IMR-90 (cell line): ENCODE results near the gene XPNPEP2.

Experiments used
- BHLHE40 ChIP-seq: fragments of 150-350 bp; IDR thresholded peaks from 2 replicates; pipeline ENCODE4 v1.6.1; 2016; ENCODE audit warnings: mild to moderate bottlenecking, low read depth, low read length
- CEBPB ChIP-seq: IDR thresholded peaks from 2 replicates; pipeline ENCODE4 v1.6.1; 2012; ENCODE audit warnings: low read depth, low read length, improper control_type of control experiment
- CHD1 ChIP-seq: IDR thresholded peaks from 2 replicates; pipeline ENCODE4 v1.6.1; 2012; ENCODE audit warnings: low read depth, low read length, improper control_type of control experiment
- CTCF ChIP-seq: conservative IDR thresholded peaks from 2 replicates; pipeline ENCODE4 v1.5.1; 2012; ENCODE audit warnings: mild to moderate bottlenecking, low read depth, low read length, improper control_type of control experiment
- FOS ChIP-seq: fragments of 150-350 bp; IDR thresholded peaks from 2 replicates; pipeline ENCODE4 v1.6.1; 2016; ENCODE audit warnings: low read depth, low read length
- MAZ ChIP-seq: IDR thresholded peaks from 2 replicates; pipeline ENCODE4 v1.6.1; 2012; ENCODE audit warnings: low read depth, mild to moderate bottlenecking, low read length, improper control_type of control experiment, moderate library complexity, borderline replicate concordance
- MXI1 ChIP-seq: IDR thresholded peaks from 2 replicates; pipeline ENCODE4 v1.6.1; 2012; ENCODE audit warnings: low read depth, mild to moderate bottlenecking, low read length, moderate library complexity, borderline replicate concordance
- NFE2L2 ChIP-seq: fragments of 150-350 bp; IDR thresholded peaks from 2 replicates; pipeline ENCODE4 v1.6.1; 2016; ENCODE audit warnings: low read depth, mild to moderate bottlenecking, low read length
- POLR2A ChIP-seq: IDR thresholded peaks from 2 replicates; pipeline ENCODE4 v1.6.1; 2012; ENCODE audit warnings: mild to moderate bottlenecking, low read depth, low read length
- RAD21 ChIP-seq: IDR thresholded peaks from 2 replicates; pipeline ENCODE4 v1.6.1; 2012; ENCODE audit warnings: low read length, improper control_type of control experiment
- RCOR1 ChIP-seq: IDR thresholded peaks from 2 replicates; pipeline ENCODE4 v1.6.1; 2012; ENCODE audit warnings: mild to moderate bottlenecking, low read length, improper control_type of control experiment; ENCODE audit not compliant: insufficient replicate concordance
- RFX5 ChIP-seq: IDR thresholded peaks from 2 replicates; pipeline ENCODE4 v1.8.0; 2012; ENCODE audit warnings: low read depth, mild to moderate bottlenecking, low read length, moderate library complexity
- SMC3 ChIP-seq: fragments of 150-350 bp; IDR thresholded peaks from 2 replicates; pipeline ENCODE4 v1.6.1; 2016; ENCODE audit warnings: low read depth, mild to moderate bottlenecking, antibody characterized with exemption, low read length, moderate library complexity
- USF2 ChIP-seq: fragments of 150-350 bp; IDR thresholded peaks from 2 replicates; pipeline ENCODE4 v1.6.1; 2017; ENCODE audit warnings: mild to moderate bottlenecking, antibody characterized with exemption, low read length, low read depth

GRCh38 chrX:129791336-129791735, 52.6 kb downstream of the XPNPEP2 start:
- TF ChIP-seq CTCF (no peak), CEBPB (no peak), RCOR1 (no peak), POLR2A (no peak), RAD21 (no peak), MXI1 (no peak), MAZ (no peak), SMC3 (no peak), CHD1 (no peak), BHLHE40 (no peak), NFE2L2 (no peak), USF2 (no peak), RFX5 (no peak), FOS (no peak)
